SKM-1 (cell line): Measurements from ENCODE around the gene ADGRG6.
"Not testable (repeated sequence)": the region's sequence is repeated elsewhere in the genome, so short reads cannot be mapped to it uniquely, and the experiment has no call there.

Experiments used
- DNase-seq: peaks from one replicate; lab custom pipeline; 2025; ENCODE audit not compliant: unreplicated experiment; lab: John Stamatoyannopoulos, UW

Gene ADGRG6

GRCh38 chr6:142441716-142442115 lies 139.9 kb downstream of the ADGRG6 start:
- no peak for DNase-seq

DNA sequence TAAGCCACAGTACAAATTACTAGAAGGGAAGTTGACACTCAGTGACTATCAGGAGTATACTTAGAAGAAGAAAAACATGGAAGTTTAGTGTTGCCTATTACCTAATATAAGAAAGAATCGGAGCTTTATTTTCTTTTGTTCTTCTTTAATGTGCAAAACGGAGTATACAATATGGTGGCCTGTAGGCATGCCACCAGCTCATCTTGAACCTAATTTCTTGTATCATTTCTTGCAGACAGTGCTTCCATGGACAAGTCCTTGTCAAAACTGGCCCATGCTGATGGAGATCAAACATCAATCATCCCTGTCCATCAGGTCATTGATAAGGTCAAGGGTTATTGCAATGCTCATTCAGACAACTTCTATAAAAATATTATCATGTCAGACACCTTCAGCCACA lies 141.3 kb downstream of the ADGRG6 start:
- DNase-seq: no peak

DNA sequence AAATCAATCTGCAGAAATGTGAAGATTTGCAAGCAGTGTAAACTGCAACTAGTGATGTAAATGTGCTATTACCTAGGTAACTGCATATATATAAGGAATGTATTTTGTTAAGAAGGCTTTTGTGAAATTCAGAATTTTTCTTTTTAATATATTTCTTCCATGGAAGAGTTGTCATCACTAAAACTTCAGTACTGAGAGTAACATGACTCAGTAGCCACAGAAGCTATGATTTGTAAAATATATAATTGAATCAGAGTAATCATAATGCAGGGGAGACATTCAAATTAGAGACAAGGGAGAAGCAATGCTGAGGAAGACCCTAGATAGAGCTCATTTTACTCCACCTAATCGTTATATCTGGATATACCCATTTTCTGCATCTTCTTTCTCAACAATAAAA lies 141.7 kb downstream of the ADGRG6 start:
- DNase-seq: no peak

- no peak for DNase-seq
These were observed 142.6 kb downstream of the ADGRG6 start for GRCh38 chr6:142444376-142444775.

DNA sequence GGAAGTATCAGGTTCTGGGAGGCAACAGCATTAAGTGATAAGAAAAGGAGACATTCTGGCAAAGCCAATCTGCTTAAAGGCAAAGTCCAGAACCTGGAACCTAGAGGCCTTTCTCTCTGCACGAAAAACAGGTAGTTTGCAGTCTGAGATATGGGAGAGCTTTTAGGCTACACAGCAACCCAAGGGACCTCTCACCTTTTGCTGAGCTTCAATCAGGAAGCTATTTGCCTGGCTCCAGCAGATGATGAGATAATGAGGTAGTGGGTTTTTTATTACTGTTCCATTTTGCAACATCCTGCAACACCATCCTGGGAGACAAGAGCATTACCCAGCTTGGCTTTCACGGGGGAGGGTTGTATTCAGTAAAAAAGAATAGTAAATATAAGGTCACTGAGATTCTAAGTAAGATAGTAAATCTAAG lies 143.1 kb downstream of the ADGRG6 start:
- DNase-seq: no peak

DNA sequence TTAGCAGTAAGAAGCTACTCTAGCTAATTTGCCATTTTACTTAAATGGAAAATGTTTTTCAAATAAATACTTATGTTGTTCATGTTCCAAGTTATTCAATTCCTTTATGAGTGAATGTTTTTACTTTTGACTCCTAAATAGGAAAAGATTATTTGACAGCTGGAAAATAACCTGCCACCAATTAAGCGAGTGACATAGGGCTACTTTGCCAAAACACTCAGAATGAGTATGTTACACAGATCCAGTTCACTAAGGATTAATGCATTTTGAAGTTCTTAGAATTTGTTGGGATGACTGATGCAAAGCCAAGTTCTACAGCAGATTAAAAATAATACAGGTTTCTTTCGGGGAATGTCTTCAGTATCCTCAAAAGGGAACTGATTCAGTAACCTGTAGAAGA lies 144.4 kb downstream of the ADGRG6 start:
- DNase-seq: no peak

GRCh38 chr6:142446576-142446975 lies 144.8 kb downstream of the ADGRG6 start:
- DNase-seq: no peak

GRCh38 chr6:142448091-142448729 lies 146.4 kb downstream of the ADGRG6 start:
- no peak for DNase-seq

DNA sequence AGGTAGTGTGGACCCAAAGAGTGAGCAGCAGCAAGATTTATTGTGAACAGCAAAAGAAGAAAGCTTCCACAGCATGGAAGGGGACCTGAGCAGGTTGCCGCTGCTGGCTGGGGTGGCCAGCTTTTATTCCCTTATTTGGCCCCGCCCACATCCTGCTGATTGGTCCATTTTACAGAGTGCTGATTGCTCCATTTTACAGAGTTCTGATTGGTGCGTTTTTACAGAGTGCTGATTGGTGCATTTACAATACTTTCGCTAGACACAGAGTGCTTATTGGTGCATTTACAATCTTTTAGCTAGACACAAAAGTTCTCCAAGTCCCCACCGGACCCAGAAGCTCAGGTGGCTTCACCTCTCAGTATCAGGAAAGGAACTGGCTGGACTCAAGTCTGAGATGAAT lies 149.0 kb downstream of the ADGRG6 start:
- DNase-seq: not testable (repeated sequence)

DNA sequence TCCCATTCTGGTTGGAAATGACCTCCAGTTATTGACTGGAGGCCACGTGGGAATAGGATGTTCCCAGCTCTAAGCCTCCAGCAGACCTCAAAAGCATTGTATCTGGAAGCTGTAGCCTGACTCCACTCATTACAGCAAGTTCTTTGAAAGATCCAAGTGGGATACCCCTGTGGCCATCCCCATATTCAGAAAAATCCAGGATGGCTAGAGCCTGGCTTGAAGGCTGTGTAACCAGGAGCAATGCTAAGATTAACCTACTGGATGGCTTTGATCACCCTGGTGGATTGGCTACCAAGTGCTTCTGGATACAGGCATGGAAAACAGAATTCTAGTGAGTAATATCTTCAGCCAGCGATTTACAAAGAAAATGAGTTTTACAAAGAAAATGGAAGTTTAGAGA lies 151.2 kb downstream of the ADGRG6 start:
- no peak for DNase-seq

- DNase-seq: not testable (repeated sequence)
These were observed 152.4 kb downstream of the ADGRG6 start for GRCh38 chr6:142454196-142454595.

GRCh38 chr6:142454848-142455247 lies 153.0 kb downstream of the ADGRG6 start:
- not testable (repeated sequence) for DNase-seq

- no peak for DNase-seq
These were observed 154.3 kb downstream of the ADGRG6 start for GRCh38 chr6:142455957-142456589.

DNA sequence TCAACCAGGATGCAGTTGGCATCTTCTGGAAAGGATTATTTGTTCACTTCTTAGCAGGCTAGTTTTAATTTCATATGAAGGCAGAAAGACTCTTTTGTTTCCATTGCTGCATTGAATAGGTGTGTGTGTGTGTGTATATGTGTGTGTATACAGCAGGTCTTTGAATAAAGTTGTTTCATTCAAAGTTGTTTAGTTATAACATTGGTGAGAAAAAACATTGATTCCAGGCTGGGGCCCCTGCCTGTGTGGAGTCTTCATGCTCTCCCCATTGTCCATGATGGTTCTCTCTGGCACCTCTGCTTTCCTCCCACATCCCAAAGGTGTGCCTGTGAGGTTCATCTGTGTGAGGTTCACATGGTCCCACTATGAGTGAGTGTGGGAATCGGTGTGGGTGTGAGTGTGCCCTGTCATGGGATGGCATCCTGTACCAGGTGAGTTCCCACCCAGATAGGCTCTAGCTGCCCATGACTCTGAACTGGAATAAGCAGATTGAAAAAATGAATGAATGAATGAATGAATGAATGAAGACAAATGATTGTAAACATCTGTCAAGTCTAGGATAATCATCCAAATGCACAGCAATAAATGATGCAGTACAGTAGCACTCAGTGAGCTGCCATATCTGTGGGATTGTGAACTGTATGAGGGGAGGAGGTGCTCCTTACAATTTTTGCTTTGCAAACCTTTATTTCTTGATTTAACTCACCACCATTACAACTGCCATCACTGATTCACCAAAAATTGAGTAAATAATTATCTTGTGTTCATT lies 156.0 kb downstream of the ADGRG6 start:
- no peak for DNase-seq

DNA sequence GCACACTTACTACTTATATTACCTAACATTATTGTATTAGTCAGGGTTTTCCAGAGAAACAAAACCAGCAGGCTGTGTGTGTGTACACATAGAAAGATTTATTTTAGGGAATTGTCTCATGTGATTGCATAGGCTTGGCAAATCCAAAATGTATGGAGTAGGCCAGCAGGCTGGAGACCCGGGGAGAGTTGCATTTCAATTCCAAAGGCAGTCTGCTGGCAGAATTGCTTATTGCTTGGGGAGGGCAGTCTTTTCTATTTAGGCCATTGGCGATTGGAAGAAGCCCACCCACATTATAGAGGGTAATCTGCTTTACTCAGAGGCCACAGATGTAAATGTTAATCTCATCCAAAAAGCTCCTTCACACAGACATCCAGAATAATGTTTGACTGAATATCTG lies 157.0 kb downstream of the ADGRG6 start:
- no peak for DNase-seq

DNA sequence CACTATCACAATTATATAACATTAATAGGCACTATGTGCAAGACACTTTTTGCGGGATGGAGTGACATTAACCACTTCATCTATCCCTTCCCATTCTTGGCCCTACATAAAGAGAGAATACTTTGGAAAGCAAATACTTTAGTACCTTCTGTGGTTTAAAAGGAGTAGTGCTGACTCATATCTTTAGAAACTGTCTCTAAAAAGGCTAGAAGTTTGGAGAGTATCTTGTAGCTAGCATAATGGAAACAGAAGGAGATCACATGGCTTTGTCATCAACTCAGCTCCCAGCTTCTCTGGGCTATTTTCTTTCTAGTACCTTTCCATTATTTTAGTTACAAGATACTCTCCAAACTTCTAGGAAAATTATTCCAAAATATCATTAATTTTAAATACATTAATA lies 157.5 kb downstream of the ADGRG6 start:
- DNase-seq: no peak

DNA sequence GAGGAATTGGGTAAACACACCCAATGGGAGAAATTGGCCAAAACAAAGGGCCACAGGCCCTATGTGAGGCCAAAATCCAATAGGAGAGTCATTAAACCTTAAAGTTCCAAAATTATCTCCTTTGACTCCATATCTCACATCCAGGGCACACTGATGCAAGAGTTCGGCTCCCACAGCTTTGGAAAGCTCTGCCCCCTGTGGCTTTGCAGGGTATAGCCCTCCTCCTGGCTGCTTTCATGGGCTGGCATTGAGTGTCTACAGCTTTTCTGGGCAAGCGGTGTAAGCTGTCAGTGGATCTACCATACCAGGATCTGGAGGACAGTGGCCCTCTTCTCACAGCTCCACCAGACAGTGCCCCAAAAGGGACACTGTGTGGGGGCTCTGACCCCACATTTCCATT lies 160.5 kb downstream of the ADGRG6 start:
- DNase-seq: no peak

DNA sequence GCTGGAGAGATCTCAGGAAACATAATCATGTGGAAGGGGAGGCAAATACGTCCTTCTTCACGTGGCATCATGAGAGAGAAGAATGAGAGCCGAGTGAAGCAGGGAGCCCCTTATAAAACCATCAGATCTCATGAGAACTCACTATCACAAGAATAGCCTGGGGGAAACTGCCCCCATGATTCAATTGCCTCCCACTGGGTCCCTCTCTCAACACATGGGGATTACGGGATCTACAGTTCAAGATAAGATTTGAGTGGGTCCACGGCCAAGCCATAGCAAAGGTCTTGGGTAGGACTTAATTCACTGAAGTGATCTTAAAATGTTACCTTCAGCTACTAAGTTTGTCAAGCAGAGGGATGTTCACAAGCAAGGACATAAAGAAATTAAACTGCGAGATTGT lies 162.2 kb downstream of the ADGRG6 start:
- no peak for DNase-seq

- no peak for DNase-seq
These were observed 167.4 kb downstream of the ADGRG6 start for GRCh38 chr6:142469220-142469619.

GRCh38 chr6:142470421-142470820 lies 168.6 kb downstream of the ADGRG6 start:
- no peak for DNase-seq

- peak; percentile 69 for DNase-seq
These were observed 172.9 kb downstream of the ADGRG6 start for GRCh38 chr6:142474531-142475289.
